ENCODE results near the gene TAF1. TPM values are rescaled to one million over a fixed set of nuclear protein-coding genes. Genes with fewer than 3 reads are reported as not detected.
"Not testable (repeated sequence)": the region's sequence is repeated elsewhere in the genome, so short reads cannot be mapped to it uniquely, and the experiment has no call there.

Gene TAF1, protein sequence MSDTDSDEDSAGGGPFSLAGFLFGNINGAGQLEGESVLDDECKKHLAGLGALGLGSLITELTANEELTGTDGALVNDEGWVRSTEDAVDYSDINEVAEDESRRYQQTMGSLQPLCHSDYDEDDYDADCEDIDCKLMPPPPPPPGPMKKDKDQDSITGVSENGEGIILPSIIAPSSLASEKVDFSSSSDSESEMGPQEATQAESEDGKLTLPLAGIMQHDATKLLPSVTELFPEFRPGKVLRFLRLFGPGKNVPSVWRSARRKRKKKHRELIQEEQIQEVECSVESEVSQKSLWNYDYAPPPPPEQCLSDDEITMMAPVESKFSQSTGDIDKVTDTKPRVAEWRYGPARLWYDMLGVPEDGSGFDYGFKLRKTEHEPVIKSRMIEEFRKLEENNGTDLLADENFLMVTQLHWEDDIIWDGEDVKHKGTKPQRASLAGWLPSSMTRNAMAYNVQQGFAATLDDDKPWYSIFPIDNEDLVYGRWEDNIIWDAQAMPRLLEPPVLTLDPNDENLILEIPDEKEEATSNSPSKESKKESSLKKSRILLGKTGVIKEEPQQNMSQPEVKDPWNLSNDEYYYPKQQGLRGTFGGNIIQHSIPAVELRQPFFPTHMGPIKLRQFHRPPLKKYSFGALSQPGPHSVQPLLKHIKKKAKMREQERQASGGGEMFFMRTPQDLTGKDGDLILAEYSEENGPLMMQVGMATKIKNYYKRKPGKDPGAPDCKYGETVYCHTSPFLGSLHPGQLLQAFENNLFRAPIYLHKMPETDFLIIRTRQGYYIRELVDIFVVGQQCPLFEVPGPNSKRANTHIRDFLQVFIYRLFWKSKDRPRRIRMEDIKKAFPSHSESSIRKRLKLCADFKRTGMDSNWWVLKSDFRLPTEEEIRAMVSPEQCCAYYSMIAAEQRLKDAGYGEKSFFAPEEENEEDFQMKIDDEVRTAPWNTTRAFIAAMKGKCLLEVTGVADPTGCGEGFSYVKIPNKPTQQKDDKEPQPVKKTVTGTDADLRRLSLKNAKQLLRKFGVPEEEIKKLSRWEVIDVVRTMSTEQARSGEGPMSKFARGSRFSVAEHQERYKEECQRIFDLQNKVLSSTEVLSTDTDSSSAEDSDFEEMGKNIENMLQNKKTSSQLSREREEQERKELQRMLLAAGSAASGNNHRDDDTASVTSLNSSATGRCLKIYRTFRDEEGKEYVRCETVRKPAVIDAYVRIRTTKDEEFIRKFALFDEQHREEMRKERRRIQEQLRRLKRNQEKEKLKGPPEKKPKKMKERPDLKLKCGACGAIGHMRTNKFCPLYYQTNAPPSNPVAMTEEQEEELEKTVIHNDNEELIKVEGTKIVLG (N-terminal part only)
- total RNA-seq (10 to 100 TPM; 20.9 to 48.9 (median 29.6) TPM), polyA plus RNA-seq (10 to 100 TPM in 2 of 3 donors, 1 to 10 TPM in 1; 7.5 to 27.8 (median 18.6) TPM)
- long read RNA-seq, donor 1, partial matches to known transcripts = 0 of 1 reads
- long read RNA-seq, donor 1, other reads (novel, unspliced or antisense) = 0 of 1 reads
- long read RNA-seq, donor 2, partial matches to known transcripts = 8 of 8 reads
- long read RNA-seq, donor 2, other reads (novel, unspliced or antisense) = 0 of 8 reads
- long read RNA-seq, donor 3 = 0 reads
- long read RNA-seq, donor 4, partial matches to known transcripts = 1 of 1 reads
- long read RNA-seq, donor 4, other reads (novel, unspliced or antisense) = 0 of 1 reads
- long read RNA-seq, donor 5, full-length matches to known transcripts = 2 of 9 reads
- long read RNA-seq, donor 5, partial matches to known transcripts = 2 of 9 reads
- long read RNA-seq, donor 5, other reads (novel, unspliced or antisense) = 5 of 9 reads
- long read RNA-seq, donor 6, partial matches to known transcripts = 3 of 4 reads
- long read RNA-seq, donor 6, other reads (novel, unspliced or antisense) = 1 of 4 reads
- long read RNA-seq, donor 7 = 0 reads
- long read RNA-seq, donor 8, partial matches to known transcripts = 0 of 1 reads
- long read RNA-seq, donor 8, other reads (novel, unspliced or antisense) = 0 of 1 reads
- long read RNA-seq, donor 9 = 0 reads
- long read RNA-seq, donor 10 = 0 reads

DNA sequence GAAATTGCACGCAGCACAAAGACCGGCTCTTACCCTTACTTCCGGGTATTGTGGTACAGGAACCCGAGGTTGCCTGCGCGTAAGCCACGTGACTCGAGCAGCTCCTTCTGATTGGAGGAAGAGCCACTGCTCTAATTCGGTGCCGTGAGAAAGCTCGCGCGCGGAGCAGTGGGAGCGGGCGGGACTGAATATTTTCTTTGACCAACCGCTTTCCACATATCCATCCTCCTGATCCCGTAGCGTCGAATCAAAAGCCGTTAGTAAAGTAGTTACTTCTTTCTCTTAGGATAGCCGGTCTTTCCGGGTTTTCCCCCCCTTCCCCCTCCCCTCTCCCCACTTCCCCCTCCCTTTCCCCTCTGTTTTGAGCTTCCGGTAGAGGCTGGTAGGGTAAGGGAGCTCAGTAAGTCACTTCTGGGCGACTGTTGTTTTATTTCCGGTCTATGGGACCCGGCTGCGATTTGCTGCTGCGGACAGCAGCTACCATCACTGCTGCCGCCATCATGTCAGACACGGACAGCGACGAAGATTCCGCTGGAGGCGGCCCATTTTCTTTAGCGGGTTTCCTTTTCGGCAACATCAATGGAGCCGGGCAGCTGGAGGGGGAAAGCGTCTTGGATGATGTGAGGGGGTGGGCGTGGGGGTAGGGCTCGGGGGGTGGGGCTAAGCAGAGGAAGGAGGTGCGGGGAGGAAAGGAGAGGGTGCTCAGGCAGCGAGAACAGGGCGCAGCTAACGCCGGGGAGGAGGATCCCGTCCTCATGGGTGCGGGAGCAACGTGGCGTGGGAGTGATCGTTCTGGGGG is at the start of gene TAF1:
TAF1 (plus strand) TSS at position 483 of the 799 bp plus-strand sequence; CDS start at position 501, 18 bp downstream.
- Histone ChIP-seq H3K4me3 (peak within 1 kb of the TSS; percentile 25 to 62 (median 47)), H3K36me3 (replicated peaks in 1 of 2) (peaks cover 0 to 11% of the 10 kb centered on the region in 2 donors), H3K4me1 (replicated peaks in 1 of 2) (peaks cover 0 to 7% of the 10 kb centered on the region in 2 donors), H3K9me3 (replicated peaks in 1 of 3) (no peaks in the 10 kb centered on the region), H3K27ac (peak within 1 kb of the TSS; percentile 79 to 91 (median 83)), H3K27me3 (no peaks in the 10 kb centered on the region)
- peak; percentile 90 to 98 (median 96) for DNase-seq
- intact Hi-C loops (cut with DNase I) = no loop called here
- TF ChIP-seq POLR2A (IDR thresholded peaks at IDR 0.05) = peak; percentile 77 to 83
- TF ChIP-seq, protein P1, sequence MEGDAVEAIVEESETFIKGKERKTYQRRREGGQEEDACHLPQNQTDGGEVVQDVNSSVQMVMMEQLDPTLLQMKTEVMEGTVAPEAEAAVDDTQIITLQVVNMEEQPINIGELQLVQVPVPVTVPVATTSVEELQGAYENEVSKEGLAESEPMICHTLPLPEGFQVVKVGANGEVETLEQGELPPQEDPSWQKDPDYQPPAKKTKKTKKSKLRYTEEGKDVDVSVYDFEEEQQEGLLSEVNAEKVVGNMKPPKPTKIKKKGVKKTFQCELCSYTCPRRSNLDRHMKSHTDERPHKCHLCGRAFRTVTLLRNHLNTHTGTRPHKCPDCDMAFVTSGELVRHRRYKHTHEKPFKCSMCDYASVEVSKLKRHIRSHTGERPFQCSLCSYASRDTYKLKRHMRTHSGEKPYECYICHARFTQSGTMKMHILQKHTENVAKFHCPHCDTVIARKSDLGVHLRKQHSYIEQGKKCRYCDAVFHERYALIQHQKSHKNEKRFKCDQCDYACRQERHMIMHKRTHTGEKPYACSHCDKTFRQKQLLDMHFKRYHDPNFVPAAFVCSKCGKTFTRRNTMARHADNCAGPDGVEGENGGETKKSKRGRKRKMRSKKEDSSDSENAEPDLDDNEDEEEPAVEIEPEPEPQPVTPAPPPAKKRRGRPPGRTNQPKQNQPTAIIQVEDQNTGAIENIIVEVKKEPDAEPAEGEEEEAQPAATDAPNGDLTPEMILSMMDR (IDR thresholded peaks at IDR 0.05) = no peak
- 0 to 41% (median 14%) methylated on average over 6 to 51 of the region's 51 CpGs for WGBS, 4 donors

DNA sequence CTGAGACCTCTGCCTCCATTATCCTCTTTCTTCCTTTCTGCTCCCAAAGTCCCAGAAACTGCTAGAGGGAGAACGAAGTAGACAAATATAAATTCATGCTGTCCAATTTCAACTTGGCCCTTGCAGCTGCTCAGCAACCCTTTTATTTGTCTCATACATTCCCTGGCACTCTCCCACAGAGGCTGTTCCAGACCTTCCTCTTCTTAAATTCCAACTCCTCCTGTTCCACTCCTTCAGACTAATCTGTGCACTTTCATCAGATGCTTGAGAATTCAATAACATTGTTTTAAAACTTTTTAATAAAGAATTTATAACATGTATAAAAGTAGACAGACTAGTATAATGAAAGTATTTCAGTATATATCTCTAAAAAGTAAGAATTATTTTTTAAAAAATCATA is 49.2 kb upstream of the TAF1 start:
- H3K9me3 ChIP-seq (replicated peaks in 1 of 3); H3K36me3 ChIP-seq (replicated peaks in 1 of 2); DNase-seq; H3K27me3 ChIP-seq; H3K4me3 ChIP-seq; H3K4me1 ChIP-seq (replicated peaks in 1 of 2); H3K27ac ChIP-seq; intact Hi-C loops (cut with DNase I): not testable (repeated sequence)
- WGBS, 4 donors = 63% methylated on average over 1 of the region's 1 CpG; no CpG with 5 or more reads in 3 of the 4 donors

DNA sequence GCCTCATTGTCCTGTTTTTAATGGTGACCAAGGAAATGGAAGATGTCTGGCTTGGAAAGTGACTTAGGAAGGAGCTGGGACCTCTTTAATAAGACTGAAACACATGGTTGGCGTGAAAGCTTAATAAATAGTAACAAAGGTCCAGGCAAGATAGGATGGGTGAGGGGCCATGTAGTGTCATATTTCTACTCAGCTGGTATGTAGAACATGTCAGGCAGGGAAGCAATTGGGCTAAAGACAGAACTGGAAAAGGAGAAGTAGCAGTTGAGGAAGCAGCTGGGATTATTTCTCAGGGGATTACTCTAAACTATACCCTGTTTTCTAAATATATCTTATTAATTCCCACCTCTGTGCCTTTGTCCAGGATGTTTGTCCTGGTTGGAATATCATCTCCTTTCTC is 46.0 kb upstream of the TAF1 start:
- no peak for TF ChIP-seq POLR2A (IDR thresholded peaks at IDR 0.05)
- TF ChIP-seq, protein P1 (IDR thresholded peaks at IDR 0.05) = no peak
- Histone ChIP-seq H3K27ac (no peak overlapping the region), H3K36me3 (replicated peaks in 1 of 2) (no peaks in the 10 kb centered on the region), H3K4me1 (replicated peaks in 1 of 2) (no peaks in the 10 kb centered on the region), H3K27me3 (no peaks in the 10 kb centered on the region), H3K9me3 (replicated peaks in 1 of 3) (no peaks in the 10 kb centered on the region), H3K4me3 (no peak overlapping the region)
- intact Hi-C loops (cut with DNase I) = no loop called here
- 81 to 91% (median 86%) methylated on average over 1 of the region's 1 CpG for WGBS, 4 donors
- no peak for DNase-seq
